Inflammatory macrophage (primary cell): ENCODE data around the gene ZNF263.

ENCODE experiments used
- DNase-seq, 2 donors: peaks; one replicate each; pipeline ENCODE4 v3.0.0-alpha.2; 2020 to 2022

ZNF263 gene

DNA sequence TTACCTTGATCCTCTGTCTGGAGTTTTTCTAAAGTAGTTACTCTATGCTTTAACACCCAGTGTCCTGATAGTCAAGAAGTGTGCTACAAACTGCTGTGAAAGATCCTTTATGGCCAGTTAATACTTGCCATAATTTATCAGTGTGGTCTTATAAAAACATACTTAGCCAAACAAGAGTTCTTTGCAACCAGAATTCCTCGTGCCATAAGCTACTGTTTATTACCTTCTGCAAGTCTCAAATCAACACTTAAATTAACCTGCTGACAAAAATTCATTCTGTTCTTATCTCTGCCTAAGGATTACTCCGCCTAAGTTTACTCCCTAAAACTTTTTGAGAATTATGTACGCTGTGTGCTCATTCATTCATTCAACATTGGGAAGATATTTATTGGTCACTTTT is 44.8 kb downstream of the ZNF263 start:
- no peak for DNase-seq

DNA sequence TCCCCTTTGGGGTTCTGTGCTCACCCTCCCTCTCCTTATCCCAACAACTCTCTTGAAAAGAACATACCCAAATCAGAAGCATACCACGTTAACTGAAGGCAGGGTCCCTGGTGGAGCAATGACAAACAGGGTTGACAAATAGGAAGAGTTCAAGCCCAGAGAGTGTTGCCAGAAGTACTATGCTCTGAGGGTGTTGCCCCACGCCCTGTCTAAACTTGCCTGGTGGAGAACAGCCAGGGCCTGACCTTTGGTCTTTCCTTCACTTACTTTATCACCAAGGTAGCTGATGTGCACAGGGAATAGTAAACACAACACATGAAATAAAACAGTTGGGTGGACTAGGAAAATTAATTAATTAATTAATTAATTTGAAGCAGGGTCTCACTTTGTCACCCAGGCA is 45.4 kb downstream of the ZNF263 start:
- no peak for DNase-seq
